PC-9 (cell line): Measurements from ENCODE around the gene ZNF398. TPM values are rescaled to one million over a fixed set of nuclear protein-coding genes. Genes with fewer than 3 reads are reported as not detected.

ENCODE experiments used
- BruUV-seq: library from RNA; stranded (reverse); fragments of 400-500 nt; replicated peaks from 2 replicates; lab custom pipeline; 2021; lab: Mats Ljungman, UMichigan
- CTCF ChIA-PET: fragments of 300-600 bp; sonication (Branson Sonifier 250); formaldehyde crosslinking; loops from one replicate; lab custom pipeline; 2022; ENCODE audit warnings: antibody characterized with exemption; lab: Charles Lee
- POLR2A ChIA-PET: fragments of 300-600 bp; sonication (Branson Sonifier 250); formaldehyde crosslinking; loops from one replicate; lab custom pipeline; 2022; ENCODE audit warnings: antibody characterized with exemption; ENCODE audit not compliant: unreplicated experiment; lab: Charles Lee
- DNase-seq, 2 experiments: peaks; one replicate each; pipeline versions ENCODE4 v3.0.0 to v3.0.0-alpha.2; 2015 to 2022; ENCODE audit warnings: mixed read lengths in 1 of 2
- H2AFZ ChIP-seq: fragments of 200-600 bp; sonication (generic); 2 replicates; pipeline ENCODE4 v1.8.1; 2017; ENCODE audit warnings: antibody characterized with exemption
- H3F3A ChIP-seq: fragments of 200-600 bp; sonication (generic); 2 replicates; pipeline ENCODE4 v1.8.1; 2017; ENCODE audit warnings: antibody characterized with exemption, mild to moderate bottlenecking, low read depth; ENCODE audit not compliant: insufficient read depth
- H3K27ac ChIP-seq: fragments of 200-600 bp; sonication (generic); 2 replicates; pipeline ENCODE4 v1.6.1; 2016; ENCODE audit warnings: mixed run types
- H3K27me3 ChIP-seq: fragments of 200-600 bp; sonication (generic); 2 replicates; pipeline ENCODE4 v1.6.1; 2016; ENCODE audit warnings: low read depth, mixed run types; ENCODE audit not compliant: insufficient read depth
- H3K36me3 ChIP-seq: fragments of 200-600 bp; sonication (generic); 2 replicates; pipeline ENCODE4 v1.6.1; 2016; ENCODE audit warnings: low read depth, mixed run types
- H3K4me1 ChIP-seq: fragments of 200-600 bp; sonication (generic); replicated peaks from 2 replicates; pipeline ENCODE4 v1.6.1; 2016; ENCODE audit warnings: mixed run types; ENCODE audit not compliant: insufficient read depth
- H3K4me2 ChIP-seq: fragments of 200-600 bp; sonication (generic); 2 replicates; pipeline ENCODE4 v1.6.1; 2017; ENCODE audit warnings: mixed run types
- H3K4me3 ChIP-seq: fragments of 200-600 bp; sonication (generic); 2 replicates; pipeline ENCODE4 v1.6.1; 2016; ENCODE audit warnings: mixed run types
- H3K79me2 ChIP-seq: fragments of 200-600 bp; sonication (generic); 2 replicates; pipeline ENCODE4 v1.6.1; 2017; ENCODE audit warnings: low read depth, mixed run types
- H3K9me2 ChIP-seq: fragments of 200-600 bp; sonication (generic); 2 replicates; pipeline ENCODE4 v1.8.1; 2017; ENCODE audit warnings: mild to moderate bottlenecking; ENCODE audit not compliant: insufficient read depth
- H3K9me3 ChIP-seq: fragments of 200-600 bp; sonication (generic); 2 replicates; pipeline ENCODE4 v1.8.1; 2016; ENCODE audit warnings: low read depth; ENCODE audit not compliant: insufficient read depth
- H4K20me1 ChIP-seq: fragments of 200-600 bp; sonication (generic); 2 replicates; pipeline ENCODE4 v1.8.1; 2017; ENCODE audit not compliant: insufficient read depth
- EZH2 ChIP-seq: fragments of 200-600 bp; sonication (generic); IDR thresholded peaks from 2 replicates; pipeline ENCODE4 v1.8.0; 2017; ENCODE audit warnings: antibody characterized with exemption, low read depth
- intact Hi-C: fragments of 100-400 bp; cut with micrococcal nuclease; formaldehyde crosslinking; loops from one replicate; pipeline ENCODE4 v1.10.0; 2022; ENCODE audit not compliant: unreplicated experiment
- total RNA-seq: library from RNA; stranded (reverse); gene quantifications from 2 replicates; pipeline ENCODE4 v1.2.3, GENCODE V29; 2021
- TF ChIP-seq, protein P1 (sequence below): fragments of 200-600 bp; sonication (generic); conservative IDR thresholded peaks from 2 replicates; pipeline ENCODE4 v1.6.1; 2017; ENCODE audit warnings: mixed run types, antibody characterized with exemption, mild to moderate bottlenecking, moderate library complexity

ZNF398 gene
- total RNA-seq, 1 experiment from 2014 or later = 11.7 TPM

DNA sequence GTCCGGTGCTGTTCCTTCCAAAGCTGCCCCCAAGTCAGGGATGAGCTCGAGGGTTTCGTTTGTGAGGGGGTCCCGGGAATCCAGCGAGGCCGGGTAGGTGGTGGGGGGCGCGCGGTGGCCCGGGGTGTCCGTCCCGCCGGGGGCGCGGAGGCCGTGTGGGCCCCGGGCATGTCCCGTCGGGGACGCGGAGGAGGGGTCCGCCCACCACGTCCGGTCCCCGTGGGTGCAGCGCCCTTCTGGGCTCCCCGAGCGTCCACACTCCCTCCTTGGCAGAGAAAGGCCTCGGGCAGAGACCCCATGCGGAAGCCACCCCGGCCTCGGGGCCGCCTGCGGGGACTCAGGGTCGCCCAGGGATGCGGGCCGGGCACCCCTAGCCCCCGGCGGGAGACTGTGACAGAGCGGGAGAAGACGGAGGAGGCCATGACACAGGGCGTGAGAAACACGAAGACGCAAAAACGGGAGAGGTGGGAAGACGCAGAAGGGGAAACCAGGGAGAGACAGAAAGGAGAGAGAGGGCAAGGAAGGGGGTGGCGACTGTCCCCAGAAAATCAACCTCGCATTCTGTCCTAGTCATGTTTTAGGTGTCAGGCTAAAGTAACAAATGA, 20.5 kb upstream of the ZNF398 start:
- BruUV-seq = no TSS peak

DNA sequence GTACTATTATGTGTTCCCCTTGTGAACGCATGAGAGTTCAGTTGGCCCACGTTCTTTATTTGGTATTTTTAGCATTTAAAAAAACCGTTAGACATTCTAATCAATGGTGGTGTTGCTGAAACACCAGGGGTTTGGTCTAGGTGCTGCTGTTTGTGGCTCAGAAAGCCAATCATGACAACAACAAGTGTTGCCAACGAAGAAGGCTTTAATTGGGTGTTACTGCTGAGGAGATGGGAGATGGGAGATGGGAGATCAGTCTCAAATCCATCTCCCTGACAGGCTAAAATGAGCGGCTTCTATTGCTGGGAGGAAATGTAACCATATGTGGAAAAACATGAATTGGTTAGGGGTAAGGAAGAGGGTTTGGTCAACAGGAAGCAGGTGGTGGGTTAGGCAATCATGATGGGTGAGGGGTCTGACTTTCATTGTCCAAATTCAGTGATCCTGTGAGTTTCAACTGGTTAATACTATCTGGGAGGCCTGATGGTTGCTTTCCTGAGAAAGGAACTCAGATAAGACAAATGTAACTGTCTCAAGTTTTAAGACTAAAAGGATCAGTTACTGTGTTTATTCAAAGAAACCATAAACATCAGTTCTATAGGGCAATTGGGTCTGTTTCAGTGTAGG, 16.6 kb upstream of the ZNF398 start:
- ChIA-PET POLR2A (no interaction called here), CTCF (no interaction called here)
- no peaks in the 10 kb centered on the region for H3K27me3 ChIP-seq
- no peaks in the 10 kb centered on the region for H4K20me1 ChIP-seq
- no peak for DNase-seq
- peaks cover 18% of the 10 kb centered on the region for H3K36me3 ChIP-seq
- H3K4me1 ChIP-seq = peaks cover 9% of the 10 kb centered on the region
- BruUV-seq = no TSS peak
- H2AFZ ChIP-seq = no peak overlapping the region
- intact Hi-C loops = no loop called here
- no peak overlapping the region for H3K4me2 ChIP-seq
- no peaks in the 10 kb centered on the region for H3K9me2 ChIP-seq
- no peak overlapping the region for H3K4me3 ChIP-seq
- no peak overlapping the region for H3K27ac ChIP-seq
- H3K79me2 ChIP-seq = peaks cover 23% of the 10 kb centered on the region
- no peak for TF ChIP-seq EZH2
- TF ChIP-seq, protein P1, sequence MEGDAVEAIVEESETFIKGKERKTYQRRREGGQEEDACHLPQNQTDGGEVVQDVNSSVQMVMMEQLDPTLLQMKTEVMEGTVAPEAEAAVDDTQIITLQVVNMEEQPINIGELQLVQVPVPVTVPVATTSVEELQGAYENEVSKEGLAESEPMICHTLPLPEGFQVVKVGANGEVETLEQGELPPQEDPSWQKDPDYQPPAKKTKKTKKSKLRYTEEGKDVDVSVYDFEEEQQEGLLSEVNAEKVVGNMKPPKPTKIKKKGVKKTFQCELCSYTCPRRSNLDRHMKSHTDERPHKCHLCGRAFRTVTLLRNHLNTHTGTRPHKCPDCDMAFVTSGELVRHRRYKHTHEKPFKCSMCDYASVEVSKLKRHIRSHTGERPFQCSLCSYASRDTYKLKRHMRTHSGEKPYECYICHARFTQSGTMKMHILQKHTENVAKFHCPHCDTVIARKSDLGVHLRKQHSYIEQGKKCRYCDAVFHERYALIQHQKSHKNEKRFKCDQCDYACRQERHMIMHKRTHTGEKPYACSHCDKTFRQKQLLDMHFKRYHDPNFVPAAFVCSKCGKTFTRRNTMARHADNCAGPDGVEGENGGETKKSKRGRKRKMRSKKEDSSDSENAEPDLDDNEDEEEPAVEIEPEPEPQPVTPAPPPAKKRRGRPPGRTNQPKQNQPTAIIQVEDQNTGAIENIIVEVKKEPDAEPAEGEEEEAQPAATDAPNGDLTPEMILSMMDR = no peak
- H3F3A ChIP-seq = peaks cover 8% of the 10 kb centered on the region; the same call in 1 of the 2 replicates
- H3K9me3 ChIP-seq = 0 out of 2 replicates have a peak, but pooled peaks cover 5% of the 10 kb centered on the region

More for the DNA sequence above, 20.5 kb upstream of the ZNF398 start:
- Histone ChIP-seq H3K4me2 (peak overlapping the region; percentile 78), H3K9me3 (0 out of 2 replicates have a peak, but pooled peaks cover 5% of the 10 kb centered on the region), H3F3A (peaks cover 8% of the 10 kb centered on the region; the same call in 1 of the 2 replicates), H4K20me1 (no peaks in the 10 kb centered on the region), H3K79me2 (peaks cover 41% of the 10 kb centered on the region), H3K9me2 (no peaks in the 10 kb centered on the region), H3K27me3 (no peaks in the 10 kb centered on the region), H3K27ac (peak overlapping the region; percentile 64), H3K4me1 (peaks cover 17% of the 10 kb centered on the region), H3K4me3 (peak overlapping the region; percentile 92), H3K36me3 (peaks cover 18% of the 10 kb centered on the region), H2AFZ (peak overlapping the region; percentile 97)
- intact Hi-C loops = loop anchor here (1.0 kb wide), 6 partner anchors 21 to 159 kb away; partner anchors contain the start of genes ZNF212, ZNF282 and ZNF398
- TF ChIP-seq, protein P1 = no peak
- no peak for TF ChIP-seq EZH2
- ChIA-PET CTCF (interaction anchor here (0.6 to 2.1 kb wide), 4 partner anchors 21 to 158 kb away, joined by 3 to 10 read pairs (median 5); partner anchors contain the start of genes ZNF282 and ZNF398), POLR2A (interaction anchor here (0.6 to 0.7 kb wide), 2 partner anchors 39 to 106 kb away, joined by 3 to 5 read pairs; no protein-coding TSS in a partner anchor)
- DNase-seq = peak in 1 of 2 experiments; percentile 55

DNA sequence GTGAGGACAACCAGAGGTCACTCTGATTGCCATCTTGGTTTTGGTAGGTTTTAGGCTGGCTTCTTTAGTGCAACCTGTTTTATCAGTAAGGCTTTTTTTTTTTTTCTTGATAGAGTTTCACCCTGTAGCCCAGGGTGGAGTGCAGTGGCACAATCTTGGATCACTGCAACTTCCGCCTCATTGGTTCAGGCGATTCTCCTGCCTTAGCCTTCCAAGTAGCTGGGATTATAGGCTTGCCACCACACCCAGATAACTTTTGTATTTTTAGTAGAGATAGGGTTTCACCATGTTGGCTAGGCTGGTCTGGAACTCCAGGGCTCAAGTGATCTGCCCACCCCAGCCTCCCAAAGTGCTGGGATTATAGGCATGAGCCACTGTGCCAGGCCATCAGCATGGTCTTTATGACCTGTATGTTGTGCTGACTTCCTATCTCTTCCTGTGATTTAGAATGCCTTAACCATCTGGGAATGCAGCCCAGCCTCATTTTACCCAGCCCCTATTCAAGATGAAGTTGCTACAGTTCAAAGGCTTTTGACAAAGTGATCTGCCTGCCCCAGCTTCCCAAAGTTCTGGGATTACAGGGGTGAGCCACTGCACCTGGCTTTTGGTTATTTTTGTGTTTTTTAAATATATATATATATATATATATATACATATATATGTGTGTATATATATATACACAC, 14.1 kb upstream of the ZNF398 start:
- CTCF ChIA-PET = interaction anchor here (0.7 kb wide), 1 partner anchor 11 kb away, joined by 7 read pairs; no protein-coding TSS in a partner anchor

More for the DNA sequence above, 14.1 kb upstream of the ZNF398 start:
- no peak overlapping the region for H2AFZ ChIP-seq
- H3K4me1 ChIP-seq = peaks cover 3% of the 10 kb centered on the region
- POLR2A ChIA-PET = no interaction called here
- TF ChIP-seq, protein P1 = no peak
- TF ChIP-seq EZH2 = no peak
- BruUV-seq = no TSS peak
- H3K36me3 ChIP-seq = peaks cover 14% of the 10 kb centered on the region
- H3F3A ChIP-seq = peaks cover 3% of the 10 kb centered on the region; the same call in 1 of the 2 replicates
- no peak for DNase-seq
- H3K9me3 ChIP-seq = 0 out of 2 replicates have a peak, but pooled peaks cover 5% of the 10 kb centered on the region
- H3K4me3 ChIP-seq = no peak overlapping the region
- peaks cover 4% of the 10 kb centered on the region for H3K79me2 ChIP-seq
- no peak overlapping the region for H3K27ac ChIP-seq
- H3K27me3 ChIP-seq = no peaks in the 10 kb centered on the region
- no peaks in the 10 kb centered on the region for H3K9me2 ChIP-seq
- intact Hi-C loops = no loop called here
- H4K20me1 ChIP-seq = no peaks in the 10 kb centered on the region
- H3K4me2 ChIP-seq = no peak overlapping the region
